ENCODE data around the gene HCN1.
"Not testable (repeated sequence)": the region's sequence is repeated elsewhere in the genome, so short reads cannot be mapped to it uniquely, and the experiment has no call there.

HCN1 gene

GRCh38 chr5:45411971-45412612 is 284.1 kb downstream of the HCN1 start:
- DNase-seq: no peak

- no peak for DNase-seq
These were observed 285.7 kb downstream of the HCN1 start for GRCh38 chr5:45410304-45410995.

- no peak for DNase-seq
These were observed 288.1 kb downstream of the HCN1 start for GRCh38 chr5:45408067-45408466.

GRCh38 chr5:45402804-45403455 is 293.2 kb downstream of the HCN1 start:
- DNase-seq: no peak

- DNase-seq: no peak
These were observed 297.1 kb downstream of the HCN1 start for GRCh38 chr5:45399041-45399440.

- DNase-seq: no peak
These were observed 310.7 kb downstream of the HCN1 start for GRCh38 chr5:45385321-45386058.

- DNase-seq: no peak
These were observed 312.2 kb downstream of the HCN1 start for GRCh38 chr5:45383985-45384384.

GRCh38 chr5:45382583-45382982 is 313.6 kb downstream of the HCN1 start:
- DNase-seq: no peak

GRCh38 chr5:45376417-45376816 is 319.8 kb downstream of the HCN1 start:
- DNase-seq: no peak

- no peak for DNase-seq
These were observed 323.6 kb downstream of the HCN1 start for GRCh38 chr5:45372629-45373028.

- DNase-seq: not testable (repeated sequence)
These were observed 324.8 kb downstream of the HCN1 start for GRCh38 chr5:45371423-45371822.

GRCh38 chr5:45355189-45355992 is 340.8 kb downstream of the HCN1 start:
- DNase-seq: no peak

GRCh38 chr5:45336464-45336863 is 359.7 kb downstream of the HCN1 start:
- no peak for DNase-seq

GRCh38 chr5:45335978-45336377 is 360.2 kb downstream of the HCN1 start:
- no peak for DNase-seq

- DNase-seq: no peak
These were observed 360.8 kb downstream of the HCN1 start for GRCh38 chr5:45335346-45335745.

- DNase-seq: no peak
These were observed 361.2 kb downstream of the HCN1 start for GRCh38 chr5:45334939-45335338.

GRCh38 chr5:45312627-45313026 is 383.6 kb downstream of the HCN1 start:
- not testable (repeated sequence) for DNase-seq

- DNase-seq: no peak
These were observed 400.9 kb downstream of the HCN1 start for GRCh38 chr5:45295231-45295630.

GRCh38 chr5:45288746-45289145 is 407.4 kb downstream of the HCN1 start:
- no peak for DNase-seq

GRCh38 chr5:45284436-45284835 is 411.7 kb downstream of the HCN1 start:
- no peak for DNase-seq

GRCh38 chr5:45281081-45281480 is 415.1 kb downstream of the HCN1 start:
- no peak for DNase-seq

- no peak for DNase-seq
These were observed 417.1 kb downstream of the HCN1 start for GRCh38 chr5:45279109-45279508.

- DNase-seq: no peak
These were observed 418.3 kb downstream of the HCN1 start for GRCh38 chr5:45277860-45278259.
